Body of pancreas (tissue), 4 donors: ENCODE data around the gene HMCN1.

ENCODE experiments used
- POLR2A ChIP-seq, 3 donors: fragments of 450-650 bp; IDR thresholded peaks; one replicate each; pipeline ENCODE4 v1.6.1; 2016; ENCODE audit warnings: antibody characterized with exemption in 3 of 3, mild to moderate bottlenecking in 2 of 3
- TF ChIP-seq, protein P1 (sequence below), 7 experiments: fragments of 450-650 bp in 4 of 7; fragments of 200-600 bp in 3 of 7; sonication (generic) in 3 of 7; IDR thresholded peaks; one replicate each; pipeline ENCODE4 v1.5.1; 2016 to 2019; ENCODE audit warnings: antibody characterized with exemption in 7 of 7

DNA sequence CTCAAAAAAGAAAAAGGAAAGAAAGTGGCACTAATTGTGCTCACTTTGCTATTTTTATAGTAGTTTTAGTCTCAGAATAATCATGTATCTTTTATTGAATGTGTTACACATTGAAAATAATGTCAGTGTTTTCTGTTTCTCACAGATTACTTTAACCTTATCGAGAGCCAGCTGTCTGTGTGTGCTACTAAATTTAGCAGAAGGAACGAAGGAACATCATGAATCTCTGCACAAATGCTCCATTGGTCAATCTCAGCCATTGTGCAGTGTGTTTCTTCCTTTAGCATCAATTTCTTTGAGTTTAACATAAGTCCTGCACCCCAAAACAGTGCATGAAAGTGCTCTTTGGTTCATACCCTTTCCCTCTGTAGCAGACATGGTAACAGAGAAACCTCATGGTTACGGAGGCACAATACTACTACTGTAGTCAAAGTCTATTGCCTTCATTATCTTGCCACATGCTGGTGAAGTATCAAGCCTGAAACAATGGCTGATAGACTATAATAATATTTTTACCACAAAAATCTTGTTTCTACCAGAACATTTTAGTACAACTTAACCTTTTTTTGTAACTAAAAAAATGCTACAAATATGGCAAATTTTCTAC is 310.0 kb downstream of the HMCN1 start:
- TF ChIP-seq, protein P1, sequence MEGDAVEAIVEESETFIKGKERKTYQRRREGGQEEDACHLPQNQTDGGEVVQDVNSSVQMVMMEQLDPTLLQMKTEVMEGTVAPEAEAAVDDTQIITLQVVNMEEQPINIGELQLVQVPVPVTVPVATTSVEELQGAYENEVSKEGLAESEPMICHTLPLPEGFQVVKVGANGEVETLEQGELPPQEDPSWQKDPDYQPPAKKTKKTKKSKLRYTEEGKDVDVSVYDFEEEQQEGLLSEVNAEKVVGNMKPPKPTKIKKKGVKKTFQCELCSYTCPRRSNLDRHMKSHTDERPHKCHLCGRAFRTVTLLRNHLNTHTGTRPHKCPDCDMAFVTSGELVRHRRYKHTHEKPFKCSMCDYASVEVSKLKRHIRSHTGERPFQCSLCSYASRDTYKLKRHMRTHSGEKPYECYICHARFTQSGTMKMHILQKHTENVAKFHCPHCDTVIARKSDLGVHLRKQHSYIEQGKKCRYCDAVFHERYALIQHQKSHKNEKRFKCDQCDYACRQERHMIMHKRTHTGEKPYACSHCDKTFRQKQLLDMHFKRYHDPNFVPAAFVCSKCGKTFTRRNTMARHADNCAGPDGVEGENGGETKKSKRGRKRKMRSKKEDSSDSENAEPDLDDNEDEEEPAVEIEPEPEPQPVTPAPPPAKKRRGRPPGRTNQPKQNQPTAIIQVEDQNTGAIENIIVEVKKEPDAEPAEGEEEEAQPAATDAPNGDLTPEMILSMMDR (IDR thresholded peaks at IDR 0.05), result no peak
- no peak for TF ChIP-seq POLR2A (IDR thresholded peaks at IDR 0.05)
